Stimulated activated CD4-positive, alpha-beta T cell treated with anti-CD3 and anti-CD28 coated beads, Interleukin-15, amount 100 ng/mL, for 48 hours (primary cell): ENCODE data around the gene ADARB2.
"Not testable (repeated sequence)": the region's sequence is repeated elsewhere in the genome, so short reads cannot be mapped to it uniquely, and the experiment has no call there.

Experiments
- DNase-seq, 2 donors: peaks; one replicate each; pipeline ENCODE4 v3.0.0-alpha.2; 2020; ENCODE audit warnings: low read depth in 2 of 2

ADARB2 gene

DNA sequence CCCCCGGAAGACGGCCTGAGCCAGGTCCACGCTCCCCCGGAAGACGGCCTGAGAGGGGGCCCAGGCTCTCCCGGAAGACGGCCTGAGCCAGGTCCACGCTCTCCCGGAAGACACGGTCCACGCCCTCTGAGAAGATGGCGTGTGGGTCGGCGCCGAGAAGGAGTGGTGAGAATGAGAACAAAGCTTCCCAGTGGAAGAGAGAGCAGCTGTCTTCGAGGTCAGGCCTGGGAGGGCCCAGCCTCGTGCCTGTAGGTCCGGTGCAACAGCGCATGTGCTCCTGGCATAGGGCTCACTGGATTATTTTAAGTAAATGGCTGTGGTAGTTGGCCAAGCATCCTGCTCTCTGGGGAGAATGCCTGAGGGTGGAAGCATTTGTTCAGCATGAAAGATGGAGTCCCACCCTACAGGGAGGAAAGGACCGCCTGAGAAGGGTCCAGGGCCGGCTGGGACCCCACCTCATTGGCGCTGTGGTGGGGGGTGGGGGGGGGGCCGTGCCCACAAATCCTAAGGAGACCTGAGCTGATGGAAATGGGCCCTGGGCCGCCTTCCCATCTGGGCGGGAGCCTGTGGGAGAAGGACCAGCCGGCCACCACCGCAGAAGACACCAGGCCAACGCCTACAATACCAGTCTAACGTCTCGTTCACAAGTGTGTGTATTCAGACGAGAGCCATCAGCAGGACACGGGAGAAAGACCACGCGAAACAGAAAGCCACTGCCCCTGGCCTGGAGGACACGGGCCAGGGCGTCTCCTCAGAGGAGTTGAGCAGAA, 471.1 kb downstream of the ADARB2 start:
- DNase-seq: no peak

DNA sequence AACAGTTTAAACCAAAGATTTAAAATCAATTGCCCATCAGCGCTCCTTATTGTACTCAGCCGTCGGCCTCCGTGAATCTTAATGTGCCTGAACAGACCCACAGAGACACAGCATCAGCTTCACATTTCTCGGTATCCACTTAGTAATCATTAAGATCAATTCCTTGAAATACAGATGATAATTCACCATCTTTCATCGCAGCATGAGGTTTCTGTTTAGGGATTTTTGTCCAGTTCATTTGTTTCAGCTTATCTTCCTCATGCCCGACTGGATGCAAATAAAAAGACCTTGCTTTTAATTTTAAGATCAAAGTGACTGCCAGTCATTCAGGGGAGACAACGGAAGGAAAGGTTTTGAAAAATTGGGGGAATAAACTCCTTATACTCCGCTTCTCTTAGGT, 473.3 kb downstream of the ADARB2 start:
- no peak for DNase-seq

DNA sequence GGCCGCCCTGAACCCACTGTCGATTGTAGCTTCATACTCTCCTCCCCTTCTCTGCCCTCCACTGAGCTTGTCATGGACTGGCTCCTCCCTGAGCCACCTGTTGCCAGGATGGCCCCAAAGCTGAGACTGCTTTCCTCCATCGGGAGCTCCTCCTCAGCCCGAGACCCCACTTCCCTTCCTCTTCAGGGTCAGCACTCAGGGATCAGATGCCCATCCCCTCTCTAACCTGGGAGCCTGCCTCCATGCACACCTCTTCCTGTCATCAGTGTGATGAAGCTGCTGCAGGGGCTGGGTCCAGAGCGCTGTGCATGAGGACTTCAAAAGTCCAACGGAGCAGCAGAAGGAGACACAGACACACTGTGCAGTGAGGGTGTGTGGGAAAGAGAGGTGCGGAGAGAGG, 480.1 kb downstream of the ADARB2 start:
- DNase-seq: no peak

DNA sequence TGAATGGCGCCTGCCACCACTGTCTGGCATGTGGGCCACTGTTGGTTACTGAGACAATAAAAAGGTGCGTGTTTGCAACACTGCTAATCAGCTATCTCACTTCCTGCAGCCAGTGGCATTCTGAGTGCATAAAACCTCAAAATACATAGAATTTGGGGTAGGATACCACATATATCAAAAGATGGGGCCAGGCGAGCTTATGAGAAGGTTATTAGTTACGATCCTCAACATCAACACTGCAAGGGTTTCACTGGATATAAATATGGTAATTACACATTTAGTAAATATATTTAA, 480.9 kb downstream of the ADARB2 start:
- no peak for DNase-seq

DNA sequence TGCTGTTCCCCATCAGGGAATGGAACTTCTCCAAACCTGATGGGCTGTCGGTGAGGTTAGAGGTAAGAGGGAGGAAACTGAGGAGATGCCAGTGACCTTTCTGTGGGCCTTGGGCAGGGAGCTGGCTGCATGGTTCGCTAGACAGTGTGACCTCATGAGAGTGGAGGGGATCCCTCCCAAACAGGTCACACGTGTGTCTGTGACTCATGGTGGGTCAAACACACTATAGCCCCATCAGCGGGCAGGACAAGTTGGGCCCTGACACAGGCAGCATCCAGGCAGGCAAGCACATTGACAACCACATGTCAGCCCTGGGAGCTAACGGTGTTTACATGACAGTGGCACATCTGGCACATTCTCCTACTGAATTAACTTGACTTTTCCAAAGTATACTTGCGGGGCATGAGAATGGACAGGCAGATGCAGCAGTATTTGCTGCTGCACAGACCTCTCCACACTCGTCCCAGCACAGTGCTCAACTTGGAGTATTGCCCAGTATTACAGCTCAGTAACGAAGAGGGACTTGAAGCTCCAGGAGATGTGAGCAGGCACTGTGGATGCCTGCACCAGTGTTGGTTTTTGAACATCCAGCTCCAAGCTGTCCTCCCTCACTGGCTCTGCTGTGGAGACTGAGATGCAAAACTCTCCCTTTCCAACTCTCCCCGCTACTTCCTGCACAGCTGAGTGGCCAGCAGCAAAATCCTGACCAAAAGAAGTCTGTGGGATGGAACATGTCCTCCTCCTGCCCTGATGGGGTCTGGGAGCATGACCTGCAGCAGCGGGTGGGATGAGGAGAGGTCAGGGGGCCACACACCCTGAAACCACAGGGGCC, 481.5 kb downstream of the ADARB2 start:
- no peak for DNase-seq

DNA sequence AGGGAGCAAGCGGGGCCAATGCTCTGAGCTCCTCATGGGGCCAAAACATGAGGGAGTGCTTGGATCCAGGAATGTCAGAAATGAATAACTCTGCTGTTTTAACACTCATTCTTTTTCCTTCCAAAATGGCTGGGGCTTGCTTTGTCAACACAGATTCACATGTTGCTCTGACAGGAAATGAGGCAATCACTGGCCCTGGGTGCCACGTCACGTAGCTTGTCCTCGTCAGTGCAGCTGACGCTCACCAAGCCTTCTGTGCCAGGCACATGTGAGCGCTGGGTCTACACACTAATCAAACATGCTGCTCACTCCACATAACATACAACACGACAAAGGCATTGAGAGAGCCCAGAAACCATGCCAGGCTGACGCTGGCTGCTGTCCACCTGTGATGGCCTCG, 482.2 kb downstream of the ADARB2 start:
- no peak for DNase-seq

DNA sequence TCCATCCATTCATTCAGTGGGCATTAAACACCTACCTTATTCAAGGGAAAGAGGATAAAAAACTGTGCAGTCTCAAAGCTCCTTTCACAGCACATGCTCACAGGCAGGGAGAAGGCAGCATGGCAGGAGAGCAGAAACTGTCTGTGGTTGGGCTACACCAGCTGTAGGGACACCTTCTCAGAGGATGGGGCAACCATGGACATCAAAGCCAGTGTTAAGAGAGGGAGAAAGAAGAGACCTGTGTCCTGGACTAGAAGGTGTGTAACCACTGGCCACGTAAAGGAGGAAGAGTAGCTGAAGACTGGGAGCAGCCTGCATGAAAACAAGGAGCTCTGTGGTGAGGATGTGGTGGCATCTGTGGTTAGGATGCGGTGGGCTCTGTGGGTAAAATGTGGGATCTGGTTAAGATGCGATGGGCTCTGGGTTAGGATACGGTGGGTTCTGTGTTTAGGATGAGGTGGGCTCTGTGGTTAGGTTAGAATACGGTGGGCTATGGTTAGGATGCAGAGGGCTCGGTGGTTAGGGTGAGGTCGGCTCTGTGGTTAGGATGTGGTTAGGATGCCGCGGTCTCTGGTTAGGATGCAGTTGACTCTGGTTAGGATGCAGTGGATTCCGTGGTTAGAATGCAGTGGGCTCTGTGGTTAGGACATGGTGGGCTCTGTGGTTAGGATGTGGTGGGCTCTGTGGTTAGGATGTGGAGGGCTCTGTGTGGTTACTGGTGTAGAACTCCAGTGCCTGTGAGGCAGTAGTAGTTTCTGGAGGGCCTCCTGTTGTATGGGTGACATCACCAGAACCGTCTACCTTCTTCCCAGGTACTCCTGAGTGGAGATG, 483.6 kb downstream of the ADARB2 start:
- no peak for DNase-seq

DNA sequence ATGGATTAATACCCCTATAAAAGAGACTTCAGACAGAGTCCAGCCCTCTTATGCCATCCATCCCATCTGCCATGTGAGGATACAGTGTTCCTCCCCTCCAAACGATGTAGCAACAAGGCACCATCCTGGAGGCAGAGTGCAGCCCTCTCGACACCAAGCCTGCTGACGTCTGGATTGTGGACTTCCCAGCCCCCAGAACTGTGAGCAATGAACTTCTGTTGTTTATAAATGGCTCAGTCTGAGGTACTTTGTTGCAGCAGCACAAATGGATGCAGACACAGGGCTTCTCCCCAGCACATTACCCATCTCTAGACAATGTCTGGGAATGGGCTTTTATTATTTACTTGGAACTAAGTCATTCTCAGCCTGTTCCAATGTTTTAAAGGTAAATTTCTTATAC, 485.6 kb downstream of the ADARB2 start:
- no peak for DNase-seq

DNA sequence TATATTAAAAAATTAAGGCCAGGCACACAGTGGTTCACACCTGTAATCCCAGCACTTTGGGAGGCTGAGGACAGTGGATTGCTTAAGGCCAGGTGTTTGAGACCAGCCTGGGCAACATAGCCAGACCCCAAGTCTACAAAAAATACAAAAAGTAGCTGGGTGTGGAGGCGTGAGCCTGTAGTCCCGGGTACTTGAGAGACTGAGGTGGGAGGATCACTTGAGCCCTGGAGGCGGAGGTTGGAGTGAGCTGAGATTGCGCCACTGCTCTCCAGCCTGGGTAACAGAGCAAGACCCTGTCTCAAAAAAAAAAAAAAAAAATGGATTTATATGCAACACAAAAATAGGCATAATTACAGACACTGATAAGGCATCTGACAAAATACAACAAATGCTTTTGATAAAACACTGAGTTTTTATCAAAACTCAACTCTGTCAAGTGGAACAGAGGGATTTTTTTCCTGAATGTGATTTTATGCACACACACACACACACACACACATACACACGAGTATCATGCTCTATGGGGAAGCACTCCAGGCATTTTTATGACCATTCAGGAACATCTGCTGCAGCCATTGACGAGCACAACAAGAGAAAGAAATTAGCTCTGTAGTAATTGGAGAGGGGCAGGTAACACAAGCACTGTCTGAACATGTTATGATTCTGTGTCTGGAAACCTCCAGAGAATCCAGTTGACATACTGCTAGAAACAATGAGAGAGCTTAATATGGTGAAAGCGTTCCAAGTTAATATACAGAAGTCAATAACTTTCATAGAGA, 488.0 kb downstream of the ADARB2 start:
- DNase-seq: no peak

DNA sequence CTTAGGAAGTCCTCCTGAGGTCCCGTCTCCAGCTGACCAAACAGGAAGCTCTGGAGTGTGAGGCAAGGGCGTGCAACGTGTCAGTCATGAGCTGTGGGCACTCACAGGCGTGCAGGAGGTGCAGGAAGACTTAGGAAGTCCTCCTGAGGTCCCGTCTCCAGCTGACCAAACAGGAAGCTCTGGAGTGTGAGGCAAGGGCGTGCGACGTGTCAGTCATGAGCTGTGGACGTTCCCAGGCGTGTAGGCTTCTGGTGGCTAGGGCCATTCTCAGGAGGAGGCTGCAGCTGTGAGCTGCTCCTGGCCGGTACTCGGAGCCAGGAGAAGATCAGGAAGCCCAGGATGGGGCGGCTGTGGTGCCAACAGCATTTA, 489.1 kb downstream of the ADARB2 start:
- not testable (repeated sequence) for DNase-seq

DNA sequence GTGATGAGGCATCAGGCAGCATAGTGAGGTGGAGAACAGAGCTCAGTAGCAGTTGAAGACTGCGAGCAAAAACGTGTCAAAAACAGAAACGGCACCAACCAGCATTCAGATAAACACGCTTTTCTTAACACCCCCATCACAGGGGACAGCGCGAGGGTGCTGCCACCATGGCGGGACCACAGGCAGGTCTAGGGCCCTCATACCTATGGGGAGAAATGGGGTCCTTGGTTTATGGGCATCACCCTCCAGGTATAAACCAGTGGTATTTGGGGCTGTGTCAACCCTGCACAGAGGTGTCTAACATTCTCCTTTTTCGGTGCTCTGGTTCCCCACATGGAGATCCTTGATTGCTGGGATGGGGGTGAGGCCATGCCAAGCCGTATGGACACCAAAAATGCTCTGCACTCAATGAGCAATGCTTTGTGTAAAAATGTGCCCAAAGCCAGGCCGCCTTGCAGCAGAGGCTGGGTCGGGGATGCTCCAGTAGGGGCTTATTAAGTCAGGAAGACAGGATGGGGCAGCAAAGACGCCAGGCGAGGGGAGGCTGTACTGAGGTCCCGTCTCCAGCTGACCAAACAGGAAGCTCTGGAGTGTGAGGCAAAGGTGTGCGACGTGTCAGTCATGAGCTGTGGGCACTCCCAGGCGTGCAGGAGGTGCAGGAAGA, 489.6 kb downstream of the ADARB2 start:
- no peak for DNase-seq

DNA sequence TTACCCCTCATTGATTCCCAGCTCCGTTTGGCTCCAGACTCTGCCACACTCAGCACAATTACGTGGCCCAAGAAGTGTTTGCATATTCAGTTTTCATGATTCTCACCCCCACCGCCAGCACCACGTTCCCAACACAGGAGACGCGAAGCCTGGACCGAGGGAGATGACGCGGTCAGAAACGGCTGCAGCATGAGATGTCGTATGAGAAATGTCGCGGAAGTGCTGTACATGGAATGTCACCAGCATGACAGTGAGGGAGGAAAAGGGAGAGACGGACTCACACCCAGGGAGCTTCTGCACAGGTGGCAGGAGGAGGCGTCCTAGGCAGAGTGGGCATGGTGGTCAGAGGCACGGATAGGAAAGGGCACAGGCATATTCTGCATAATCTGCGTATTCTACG, 492.8 kb downstream of the ADARB2 start:
- no peak for DNase-seq

DNA sequence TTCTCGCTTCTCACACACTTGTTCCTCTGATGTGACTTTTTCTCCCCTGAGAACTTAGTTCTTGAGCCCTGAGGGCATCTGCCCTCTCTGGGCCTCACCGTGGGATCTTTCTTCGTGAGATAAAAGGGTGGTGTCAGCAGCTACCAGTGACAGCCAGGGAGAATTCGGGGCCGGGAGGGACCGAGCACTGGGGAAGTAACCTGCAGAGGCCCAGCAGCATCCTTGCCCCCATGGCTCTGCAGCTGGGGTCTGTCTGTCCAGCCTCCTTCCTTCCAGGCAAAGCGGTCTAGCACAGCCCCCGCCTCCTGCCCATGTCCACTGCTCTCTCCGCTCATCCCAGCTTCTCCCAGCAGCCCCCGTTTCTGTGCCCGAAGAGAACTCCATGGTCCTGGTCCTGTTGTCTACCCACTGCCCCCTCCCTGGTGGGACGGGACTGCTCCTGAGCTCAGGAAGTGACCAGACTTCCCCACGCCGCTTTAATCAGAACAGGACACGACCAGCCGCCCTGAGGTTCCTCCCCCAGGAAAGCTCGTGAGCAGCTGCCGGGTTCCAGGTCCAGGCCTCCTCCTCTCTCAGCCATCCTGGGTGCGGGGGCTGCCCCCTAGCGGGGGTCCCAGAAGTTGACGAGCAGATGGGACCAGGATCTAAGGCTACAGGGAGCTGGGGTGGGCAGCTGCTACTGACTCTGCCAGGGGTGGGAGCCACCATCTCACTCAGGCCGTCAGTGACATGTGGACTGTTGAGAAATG, 493.7 kb downstream of the ADARB2 start:
- DNase-seq: no peak

DNA sequence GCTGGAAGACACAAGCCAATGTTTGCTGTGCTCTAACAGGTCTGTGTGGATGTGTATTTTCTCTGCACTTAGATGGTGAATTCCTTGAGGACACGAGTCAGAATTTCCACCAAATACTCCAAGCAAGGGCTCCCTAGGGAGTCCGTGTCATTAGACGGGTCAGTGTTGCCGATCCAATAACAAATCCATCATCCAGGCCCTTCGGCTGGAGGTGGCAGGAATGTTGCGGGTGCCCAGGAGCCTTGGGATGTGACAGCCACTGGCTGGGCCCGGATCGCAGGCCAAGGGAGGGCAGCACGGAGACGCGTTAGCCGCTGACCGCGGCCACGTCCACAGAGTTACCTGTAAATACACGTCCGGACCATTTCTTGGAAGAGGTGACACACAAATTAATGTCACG, 494.4 kb downstream of the ADARB2 start:
- DNase-seq: no peak

DNA sequence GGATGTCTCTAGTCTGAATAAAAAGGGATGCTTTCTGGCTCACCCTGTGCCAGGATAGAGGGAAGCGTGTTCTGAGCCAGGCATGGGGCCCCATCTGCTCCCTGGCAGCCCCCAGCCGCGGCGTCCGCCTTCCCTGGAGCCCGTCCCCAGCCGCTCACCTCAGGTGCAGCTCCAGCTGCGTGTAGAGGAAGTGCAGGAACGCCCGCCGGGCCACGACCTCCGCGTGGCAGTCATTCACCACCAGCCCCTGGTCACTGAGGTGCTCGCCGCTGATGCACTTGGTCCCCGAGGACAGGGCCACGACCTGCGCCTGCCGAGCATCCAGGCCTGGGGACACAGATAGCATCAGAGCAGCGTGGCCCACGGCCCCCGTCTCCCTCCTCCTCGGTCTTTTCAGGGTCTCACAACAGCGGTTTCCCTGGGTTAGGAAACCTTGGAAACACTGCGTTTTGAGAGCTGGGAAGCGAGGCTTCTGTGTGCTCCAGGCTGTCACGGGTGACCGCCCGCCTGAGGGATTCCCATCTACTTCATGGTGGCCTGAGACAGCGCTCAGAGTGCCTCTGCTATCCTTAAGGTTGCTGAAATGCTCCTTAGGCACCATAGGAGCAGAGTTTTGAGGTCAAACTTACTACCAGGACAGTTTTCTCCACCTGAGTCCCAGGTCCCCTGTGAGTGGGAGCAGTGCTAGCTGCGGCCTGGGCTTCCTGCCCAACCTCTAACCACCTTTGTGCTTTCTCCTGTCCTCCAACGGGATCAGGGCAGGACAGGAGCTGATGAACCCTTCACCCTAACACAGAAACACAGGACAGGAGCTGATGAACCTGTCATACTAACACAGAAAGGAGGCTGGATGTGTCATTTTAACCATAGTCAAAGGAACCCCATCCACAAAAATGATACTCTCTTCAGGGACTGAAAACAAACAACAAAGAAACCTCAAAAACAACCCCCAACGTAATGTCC, 495.1 kb downstream of the ADARB2 start:
- no peak for DNase-seq

DNA sequence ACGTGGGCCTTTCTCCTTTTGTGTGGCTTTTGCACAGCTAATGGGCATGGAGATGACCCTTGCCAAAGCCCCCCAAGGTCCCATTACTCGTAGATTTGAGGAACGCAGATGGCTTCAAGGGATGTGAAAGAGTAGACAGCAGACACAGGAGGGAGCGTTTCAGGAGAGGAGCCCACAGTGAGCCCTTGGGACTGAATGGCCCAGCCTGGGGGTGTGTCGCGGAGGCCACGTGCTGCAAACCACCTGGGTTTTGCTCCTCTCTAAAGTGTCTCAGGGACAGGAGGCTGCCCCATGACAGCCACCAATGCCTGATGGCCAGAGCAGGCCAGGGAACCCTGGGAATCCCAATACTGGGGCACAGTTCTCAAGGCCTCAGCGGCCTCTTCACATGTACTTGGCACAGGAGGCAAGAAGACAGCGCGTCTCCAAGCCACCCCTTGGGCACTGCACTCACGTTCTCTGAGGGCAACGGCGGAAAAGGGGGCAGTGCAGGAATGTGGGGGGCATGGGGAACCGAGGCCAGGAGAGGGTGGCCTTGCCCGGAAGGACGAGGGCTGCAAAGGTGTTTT, 495.9 kb downstream of the ADARB2 start:
- DNase-seq: no peak

DNA sequence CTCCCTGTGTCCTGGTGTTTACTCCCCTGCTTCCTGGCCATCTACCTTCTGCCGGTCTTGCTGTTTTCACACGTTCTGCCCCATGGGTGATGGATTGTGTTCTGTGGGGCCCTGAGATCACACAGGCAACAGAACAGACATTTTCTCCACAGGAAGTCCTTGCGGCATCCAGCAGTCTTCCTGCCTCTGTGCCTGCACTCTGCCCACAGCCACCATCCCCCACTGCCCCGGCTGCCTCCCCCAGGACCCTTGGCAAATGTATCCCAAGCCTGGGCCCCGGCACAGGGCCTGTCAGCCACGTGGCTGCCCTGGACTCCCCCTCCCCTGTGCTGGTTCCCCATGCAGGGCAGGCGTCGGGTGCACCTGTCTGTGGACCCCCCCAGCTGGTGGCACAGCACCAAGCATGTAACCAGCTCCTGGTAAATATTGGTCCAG, 497.0 kb downstream of the ADARB2 start:
- DNase-seq: no peak

DNA sequence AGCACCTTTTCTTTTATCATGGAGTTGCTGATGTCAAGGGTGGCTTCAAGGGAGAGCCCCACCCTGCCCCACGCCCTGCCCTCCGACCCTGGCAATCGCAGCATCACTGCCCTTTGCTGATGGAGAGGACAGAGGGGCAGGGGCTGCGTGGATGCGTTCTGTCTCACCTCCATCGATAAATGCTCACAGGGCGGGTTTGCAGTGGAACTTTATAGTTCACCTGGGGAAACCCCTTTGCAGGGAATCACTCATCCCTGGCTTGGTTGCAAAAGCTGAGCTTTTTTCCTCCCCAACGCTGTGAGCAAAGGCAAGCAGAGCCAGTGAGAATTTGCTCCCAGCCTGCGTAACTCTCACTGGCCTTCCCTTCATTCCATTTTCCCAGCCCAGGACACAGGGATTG, 504.3 kb downstream of the ADARB2 start:
- DNase-seq: no peak
